ENCODE results near the gene PINLYP.
A peak's percentile ranks its signal among the peaks of the same experiment; 100 is the strongest.

The PINLYP gene

DNA sequence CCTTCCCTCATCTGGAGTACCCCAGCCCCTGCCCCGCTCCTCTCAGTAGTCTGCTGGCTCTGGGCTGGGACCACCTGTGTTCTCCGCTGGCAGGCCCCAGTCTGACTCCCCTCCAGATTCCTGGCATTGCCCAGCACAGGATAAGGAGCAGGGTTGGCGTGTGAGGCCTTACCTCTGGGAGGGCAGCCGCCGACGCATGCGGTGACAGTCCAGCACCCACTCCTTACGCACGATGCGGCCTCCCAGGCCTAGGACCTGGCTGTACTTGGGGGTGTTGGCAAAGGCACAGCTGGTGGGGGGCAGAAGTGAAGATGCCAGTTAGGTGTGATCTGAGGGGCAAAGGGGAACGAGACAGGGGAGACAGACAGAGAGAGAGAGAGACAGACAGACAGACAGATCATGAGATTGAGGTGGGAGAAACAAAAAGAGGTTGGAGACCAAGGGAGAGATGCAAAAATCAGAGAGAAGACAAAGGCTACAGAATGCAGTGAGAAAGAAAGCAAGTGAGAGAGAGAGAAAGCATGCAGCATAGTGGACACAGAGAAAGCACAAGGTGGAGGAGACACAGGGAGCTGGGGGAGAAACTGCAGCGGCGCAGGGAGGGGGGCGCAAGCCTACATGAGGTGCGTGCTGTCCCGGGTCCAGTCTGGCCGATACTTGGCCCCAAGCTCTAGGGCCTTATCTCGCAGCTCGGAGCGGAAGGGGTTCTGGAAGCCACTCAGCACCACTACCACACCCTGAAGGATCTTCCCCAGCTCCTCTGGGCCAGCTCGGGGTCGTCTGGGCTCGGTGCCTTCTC is 24.0 kb upstream of the PINLYP start:
- no peak for DNase-seq

DNA sequence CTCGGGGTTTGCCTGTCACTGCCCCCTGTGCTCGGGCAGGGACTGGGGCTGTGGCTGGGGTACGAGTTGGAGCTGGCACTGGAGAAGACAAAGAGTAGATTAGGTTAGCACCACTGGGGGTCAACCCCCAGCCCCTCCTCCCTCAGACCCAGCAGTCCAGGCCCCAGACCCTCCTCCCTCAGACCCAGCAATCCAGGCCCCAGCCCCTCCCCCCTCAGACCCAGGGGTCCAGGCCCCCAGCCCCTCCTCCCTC is 23.5 kb upstream of the PINLYP start:
- no peak for DNase-seq

DNA sequence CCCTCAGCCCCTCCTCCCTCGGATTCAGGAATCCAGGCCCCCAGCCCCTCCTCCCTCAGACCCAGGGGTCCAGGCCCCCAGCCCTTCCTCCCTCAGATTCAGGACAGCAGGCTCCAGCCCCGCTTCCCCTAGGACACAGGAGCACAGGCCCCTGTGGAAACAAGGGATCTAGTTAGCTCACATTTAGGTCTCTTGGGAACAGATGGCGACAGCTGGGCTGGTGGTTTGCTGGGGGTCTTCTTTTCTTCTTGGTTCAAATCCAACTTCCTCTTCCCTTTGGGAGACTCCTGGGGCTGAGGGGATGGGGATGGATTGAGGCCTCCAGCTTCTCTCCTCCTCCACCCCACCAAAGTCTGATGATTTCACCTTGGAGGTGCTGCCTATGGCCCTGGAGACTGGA is 23.0 kb upstream of the PINLYP start:
- no peak for DNase-seq

DNA sequence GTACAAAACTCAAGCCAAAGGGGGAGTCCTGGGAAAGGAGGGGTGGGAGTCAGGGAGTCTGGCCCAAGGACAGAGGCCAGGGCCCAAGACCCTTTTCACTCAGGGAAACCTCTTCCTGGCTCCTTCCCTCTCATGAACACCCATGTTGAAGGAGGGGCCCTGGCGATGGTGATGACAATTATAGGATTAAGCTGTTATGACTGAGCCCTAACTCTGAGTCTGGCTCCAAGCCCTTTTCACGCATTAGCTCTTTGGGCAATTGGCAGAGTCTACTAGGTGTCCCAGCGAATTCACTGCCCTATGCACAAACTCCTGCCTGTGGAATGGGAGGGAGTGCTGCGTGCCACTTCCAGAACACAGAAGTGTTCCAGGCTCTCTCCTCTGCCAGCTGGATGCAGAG is 21.9 kb upstream of the PINLYP start:
- DNase-seq, result no peak

DNA sequence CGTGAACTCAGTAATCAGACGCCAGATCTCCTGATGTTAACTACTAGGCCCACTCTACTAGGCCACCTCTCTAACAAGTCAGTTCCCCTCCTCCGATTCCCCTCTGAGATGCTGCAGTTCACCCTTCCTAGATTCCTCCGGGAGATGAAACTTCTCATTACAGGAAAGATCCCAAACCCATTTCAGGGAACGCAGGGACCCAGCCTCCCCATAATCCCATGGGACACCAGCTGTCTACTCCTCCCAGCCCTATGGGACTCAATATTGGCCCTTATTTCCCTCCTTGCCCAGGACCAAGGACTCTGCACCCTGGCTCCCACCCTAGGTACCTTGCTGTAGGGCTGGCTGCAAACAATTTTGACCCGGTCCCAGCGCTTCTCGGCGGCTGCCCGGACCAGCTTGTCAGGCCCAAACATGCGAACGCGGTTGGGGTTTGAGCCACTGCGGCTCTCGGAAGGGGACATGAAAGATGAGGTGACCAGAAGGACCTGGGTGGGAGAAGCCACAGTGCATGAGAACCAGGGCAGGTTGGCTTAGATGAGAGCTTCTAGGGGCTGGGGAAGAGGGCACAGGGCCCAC is 21.2 kb upstream of the PINLYP start:
- DNase-seq, result no peak

DNA sequence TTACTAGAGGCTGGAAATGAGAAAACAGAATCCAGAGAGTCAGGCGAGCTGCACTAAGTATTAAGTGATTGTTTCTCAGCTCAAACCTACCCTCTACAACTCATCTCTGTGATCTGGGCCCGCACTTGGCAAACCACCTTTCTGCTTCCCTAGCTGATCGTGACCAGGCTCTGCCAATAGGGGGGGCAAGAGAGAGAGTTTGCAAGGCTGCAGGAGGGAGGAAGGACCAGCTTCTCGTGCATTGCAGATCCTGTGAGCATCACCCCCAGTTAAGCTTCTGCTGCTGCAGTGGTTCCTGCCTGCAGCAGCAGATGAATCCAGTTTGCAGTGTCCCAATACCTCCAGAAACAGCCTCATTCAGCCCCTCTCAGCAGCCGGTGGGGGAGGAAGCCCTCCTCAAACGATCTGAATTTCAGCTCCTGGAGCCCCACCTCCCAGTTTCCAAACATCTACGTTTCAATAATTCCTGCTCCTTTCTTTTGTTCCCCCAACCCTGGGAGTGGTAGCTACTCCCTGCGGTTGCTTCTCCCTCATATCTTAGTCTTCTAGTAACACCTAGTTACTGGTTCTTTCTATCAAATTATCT is 20.3 kb upstream of the PINLYP start:
- DNase-seq, result peak; percentile 25

DNA sequence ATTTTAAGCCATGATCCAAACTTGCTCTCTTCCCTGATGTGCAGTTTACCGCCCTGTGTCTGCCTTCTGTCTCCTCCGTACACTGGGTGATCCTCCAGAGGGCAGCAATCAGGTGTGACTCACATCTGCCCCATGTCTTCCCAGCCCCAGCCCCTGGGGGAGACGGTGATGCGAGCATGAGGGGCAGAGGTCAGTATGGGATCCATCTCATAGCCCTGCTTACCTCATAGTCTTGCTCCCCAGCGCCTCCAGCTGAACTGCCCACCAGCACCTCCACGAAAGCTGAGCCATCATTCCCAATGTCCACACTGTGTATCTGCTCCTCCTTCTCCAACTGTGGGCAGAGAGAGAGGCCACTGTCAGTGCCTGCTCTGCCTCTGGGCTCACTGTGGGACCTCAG is 14.9 kb upstream of the PINLYP start:
- no peak for DNase-seq

DNA sequence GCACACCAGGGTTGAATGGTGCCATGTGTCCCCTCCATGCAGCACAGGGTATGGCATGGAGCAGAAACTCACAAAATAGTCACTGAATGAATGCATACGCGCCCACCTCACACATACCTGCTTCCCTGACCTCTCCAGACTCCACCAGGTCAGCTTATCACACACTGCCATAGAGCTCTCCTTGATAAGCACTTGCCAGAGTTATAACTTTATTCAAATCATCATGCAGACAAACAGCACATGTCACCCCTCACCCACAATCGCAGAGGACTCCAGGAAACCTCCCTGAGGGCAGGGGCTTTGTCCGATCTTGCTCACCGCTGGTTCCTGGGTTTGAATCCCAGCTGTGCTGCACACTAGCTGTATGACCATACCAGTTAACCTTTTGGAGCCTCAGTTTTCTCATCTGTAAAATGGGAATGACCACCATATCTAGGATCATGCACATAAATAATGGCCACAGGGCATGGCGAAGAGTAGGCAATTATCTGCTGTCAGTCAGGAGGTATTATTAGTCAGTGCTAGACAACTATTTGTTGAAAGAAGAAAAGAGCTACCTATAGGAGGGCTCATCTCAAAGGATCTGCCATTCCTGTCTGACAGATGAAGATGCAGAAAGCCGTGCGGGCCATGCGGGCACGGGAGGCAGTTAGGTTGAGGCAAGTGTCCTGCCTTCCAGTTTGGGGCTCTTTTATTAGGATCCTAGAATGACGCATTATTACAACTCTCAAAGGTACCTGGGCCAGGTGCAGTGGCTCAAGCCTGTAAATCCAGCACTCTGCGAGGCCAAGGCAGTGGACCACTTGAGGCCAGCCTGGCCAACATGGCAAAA is 14.2 kb upstream of the PINLYP start:
- DNase-seq, result no peak

DNA sequence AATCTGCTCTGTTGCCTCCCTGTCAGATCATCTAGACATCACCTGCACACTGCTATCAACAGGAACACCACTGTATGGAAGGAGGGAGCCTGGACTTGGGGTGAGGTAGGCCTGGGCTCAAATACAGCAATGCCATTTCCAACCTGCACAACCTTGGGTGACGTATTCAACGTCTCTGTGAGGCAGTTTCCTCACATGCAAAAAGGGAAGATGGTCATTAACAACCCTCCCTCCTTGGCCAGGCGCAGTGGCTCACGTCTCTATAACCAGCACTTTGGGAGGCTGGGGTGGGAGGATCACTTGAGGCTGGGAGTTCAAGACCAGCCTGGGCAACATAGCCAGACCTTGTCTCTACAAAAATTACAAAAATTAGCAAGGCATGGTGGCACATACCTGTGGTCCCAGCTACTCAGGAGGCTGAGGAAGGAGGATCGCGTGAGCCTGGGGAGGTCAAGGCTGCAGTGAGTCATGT is 13.3 kb upstream of the PINLYP start:
- no peak for DNase-seq

DNA sequence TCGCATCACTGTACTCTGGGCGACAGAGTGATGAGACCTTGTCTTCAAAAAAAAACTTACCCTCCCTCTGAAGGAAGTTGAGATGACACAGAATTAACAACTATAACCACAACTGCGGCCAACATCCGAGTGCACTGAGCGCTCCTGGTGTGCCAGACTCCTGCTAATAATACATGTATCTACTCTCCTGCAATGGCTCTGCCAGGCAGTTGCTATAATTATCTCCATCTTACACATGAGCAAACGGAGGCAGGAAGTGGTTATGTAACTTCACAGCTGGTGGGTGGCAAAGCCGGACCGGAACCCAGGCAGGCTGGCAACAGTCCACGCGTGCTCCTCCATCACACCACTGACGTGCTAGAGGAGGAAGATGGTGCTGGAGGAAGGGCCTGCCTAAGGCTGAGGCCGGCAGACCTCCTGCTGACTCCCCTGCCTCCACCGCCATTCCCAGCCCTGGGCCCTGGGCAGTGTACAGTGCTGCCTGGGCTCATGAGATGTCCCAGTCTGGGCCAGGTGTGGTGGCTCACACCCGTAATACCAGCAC is 12.8 kb upstream of the PINLYP start:
- DNase-seq, result peak; percentile 11

DNA sequence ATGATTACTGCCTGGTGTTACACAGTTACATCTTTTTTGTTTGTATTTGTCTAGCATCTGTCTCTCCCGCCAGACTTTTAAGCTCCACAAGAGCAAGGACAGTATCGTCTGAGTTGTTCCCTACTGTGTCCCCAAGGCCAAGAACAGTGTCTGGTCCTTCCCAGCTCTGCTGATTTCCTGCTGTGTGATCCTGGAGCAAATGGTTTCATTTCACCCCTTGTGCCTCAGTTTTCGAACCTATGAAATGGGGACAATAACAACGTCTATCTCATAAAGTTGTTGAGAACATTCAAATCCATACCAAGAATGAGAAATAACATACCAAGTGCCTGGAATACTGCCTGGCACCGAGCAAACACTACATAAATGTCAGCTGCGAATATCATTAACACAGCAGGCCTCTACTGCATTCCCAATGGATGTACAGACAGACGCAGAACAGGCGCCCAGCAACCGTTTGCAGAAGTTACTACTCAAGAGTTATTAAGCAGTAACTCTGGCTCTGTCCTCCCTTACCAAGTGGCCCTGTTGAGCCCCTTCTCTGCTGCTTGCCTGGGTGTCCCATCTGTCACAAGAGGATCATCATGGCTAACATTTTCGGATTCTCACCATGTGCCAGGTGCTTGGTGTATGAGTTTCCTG is 11.7 kb upstream of the PINLYP start:
- DNase-seq, result no peak

DNA sequence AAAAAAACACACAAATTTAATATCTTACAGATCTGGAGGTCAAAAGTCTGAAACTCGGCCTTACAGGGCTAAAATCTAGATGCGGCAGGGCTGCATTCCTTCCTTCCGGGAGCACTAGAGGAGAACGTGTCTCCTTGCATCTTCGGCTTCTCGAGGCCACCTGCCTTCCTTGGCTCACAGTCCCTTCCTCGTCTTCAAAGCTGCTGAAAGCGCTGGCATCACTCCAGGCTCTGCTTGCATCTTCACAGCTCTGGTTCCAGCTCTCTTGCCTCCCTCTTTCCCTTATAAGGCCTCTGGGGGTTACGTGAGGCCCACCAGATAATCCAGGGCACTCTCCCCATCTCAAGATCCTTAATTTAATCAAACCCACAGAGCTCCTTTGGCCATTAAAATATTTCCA is 10.8 kb upstream of the PINLYP start:
- no peak for DNase-seq

DNA sequence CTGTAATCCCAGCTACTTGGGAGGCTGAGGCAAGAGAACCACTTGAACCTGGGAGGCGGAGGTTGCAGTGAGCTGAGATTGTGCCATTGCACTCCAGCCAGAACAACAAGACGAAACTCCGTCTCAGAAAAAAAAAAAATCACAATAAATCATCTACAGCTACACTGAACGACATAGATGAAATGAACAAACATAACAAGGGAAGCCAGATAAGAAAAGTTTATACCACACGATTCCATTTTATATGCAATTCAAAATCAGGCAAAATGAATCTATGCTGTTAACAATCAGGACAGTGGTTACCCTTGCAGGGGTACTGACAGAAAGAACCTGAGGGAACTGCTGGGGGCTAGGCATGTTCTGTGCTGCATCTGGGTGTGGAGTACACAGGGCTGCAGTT is 5.9 kb upstream of the PINLYP start:
- DNase-seq, result no peak

DNA sequence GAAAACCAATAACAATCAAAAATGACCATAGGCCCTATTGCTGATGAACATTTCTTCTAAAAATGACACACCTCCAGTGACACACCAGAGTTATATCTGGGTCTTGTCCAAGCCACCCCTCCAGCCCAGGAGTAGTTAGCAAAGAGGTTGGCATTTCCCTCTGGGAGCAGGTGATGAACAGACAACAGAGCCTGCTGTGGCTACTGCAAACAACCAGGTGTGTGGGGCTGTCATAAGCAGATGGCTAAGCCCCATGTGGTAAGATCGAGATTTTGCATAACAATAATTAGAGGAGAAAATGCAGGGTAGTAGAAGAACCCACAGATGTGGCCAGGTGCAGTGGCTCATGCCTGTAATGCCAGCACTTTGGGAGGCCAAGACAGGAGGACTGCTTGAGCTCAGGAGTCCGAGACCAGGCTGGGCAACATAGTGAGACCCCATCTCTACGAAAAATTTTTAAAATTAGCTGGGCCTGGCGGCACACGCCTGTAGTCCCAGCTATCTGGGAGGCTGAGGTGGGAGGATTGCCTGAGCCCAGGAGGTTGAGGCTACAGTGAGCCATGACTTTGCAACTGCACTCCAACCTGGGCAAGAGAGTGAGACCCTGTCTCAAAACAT is 5.3 kb upstream of the PINLYP start:
- DNase-seq, result no peak

DNA sequence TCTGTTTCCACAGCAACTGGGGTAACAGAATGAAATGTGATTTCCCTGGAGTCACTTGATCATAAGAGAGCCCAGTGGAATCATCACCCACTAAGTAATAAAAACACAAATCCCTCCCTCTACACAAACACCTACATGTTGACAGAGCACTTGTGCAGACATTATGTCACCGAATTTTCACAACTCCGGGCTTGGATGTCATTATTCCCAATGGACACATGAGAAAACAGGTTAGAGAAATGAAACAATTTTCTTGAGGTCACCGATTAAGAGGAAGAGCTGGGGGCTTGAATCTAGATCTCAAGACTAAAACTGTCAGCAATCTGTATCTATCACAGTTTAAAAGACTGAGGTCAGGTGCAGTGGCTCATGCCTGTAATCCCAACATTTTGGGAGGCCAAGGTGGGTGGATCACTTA is 3.4 kb upstream of the PINLYP start:
- peak; percentile 7 for DNase-seq

DNA sequence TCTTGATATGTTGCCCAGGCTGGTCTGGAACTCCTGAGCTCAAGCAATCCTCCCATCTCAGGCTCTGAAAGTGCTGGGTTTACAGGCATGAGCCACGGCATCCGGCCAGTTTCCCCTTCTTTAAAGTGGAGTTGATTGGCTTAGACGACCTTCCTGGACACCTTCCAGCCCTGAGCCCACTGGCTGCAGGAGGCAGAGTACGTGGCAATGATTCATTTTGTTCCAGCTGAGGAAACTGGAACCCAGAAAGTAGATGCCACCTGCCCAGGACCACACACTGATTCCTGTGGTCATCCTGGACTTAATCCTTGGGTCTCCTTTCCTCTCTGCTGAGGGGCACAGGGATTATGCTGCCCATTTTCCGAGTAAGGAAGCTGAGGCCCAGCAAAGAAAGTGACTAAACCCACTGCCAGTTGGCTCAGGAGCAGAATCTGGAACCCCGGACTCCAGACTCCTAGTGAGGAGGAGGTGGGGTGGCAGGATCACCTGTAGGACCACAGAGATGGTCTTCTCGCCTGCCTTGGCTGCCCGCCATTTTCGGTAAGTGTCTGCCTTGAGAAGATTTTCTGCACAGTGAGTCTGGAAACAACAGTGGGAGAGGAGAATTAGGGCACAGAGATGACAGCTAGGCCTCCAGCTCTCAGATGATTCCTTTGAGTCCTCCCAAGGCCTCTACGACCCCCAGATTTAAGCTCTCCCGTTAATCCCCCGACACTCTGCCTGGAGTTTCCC is 1.0 kb upstream of the PINLYP start:
- no peak for DNase-seq

DNA sequence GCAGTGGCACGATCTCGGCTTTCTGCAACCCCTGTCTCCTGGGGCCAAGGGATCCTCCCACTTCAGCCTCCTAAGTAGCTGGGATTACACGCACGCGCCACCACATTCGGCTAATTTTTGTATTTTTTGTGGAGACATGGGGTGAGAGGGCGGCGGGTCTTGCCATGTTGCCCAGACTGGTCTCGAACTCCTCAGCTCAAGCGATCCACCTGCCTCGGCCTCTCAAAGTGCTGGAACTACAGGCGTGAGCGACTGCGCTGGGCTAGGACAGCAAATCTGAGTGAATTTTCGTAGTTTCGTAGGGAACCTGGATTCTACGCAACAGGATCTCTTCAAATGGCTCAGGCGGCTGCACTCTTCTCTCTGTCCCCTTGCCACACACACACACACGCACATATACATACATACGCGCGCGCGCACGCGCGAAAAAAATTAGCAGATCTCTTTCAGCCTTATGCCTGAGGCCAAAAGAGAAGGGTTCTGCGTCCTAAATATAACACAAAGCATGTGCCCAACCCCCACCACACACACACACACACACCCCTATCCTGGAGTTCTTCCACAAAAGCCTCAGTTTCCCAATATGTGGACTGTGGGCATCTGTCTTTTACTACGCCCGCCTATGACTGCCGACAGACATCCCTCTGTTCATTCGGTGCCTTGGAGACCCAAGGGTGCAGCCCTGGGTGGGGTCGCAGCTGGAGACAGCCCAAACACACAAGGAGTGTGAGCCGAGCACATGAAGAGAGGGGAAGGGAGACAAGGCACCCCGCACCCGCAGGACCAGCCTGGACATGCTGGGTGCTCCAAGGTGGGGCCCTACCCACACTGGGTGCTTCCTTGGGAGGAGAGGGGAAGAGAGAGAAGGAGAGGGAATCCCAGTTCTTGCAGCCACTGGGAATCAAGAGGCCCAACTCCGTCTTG is 616 bp downstream of the PINLYP start:
- peak; percentile 53 for DNase-seq

DNA sequence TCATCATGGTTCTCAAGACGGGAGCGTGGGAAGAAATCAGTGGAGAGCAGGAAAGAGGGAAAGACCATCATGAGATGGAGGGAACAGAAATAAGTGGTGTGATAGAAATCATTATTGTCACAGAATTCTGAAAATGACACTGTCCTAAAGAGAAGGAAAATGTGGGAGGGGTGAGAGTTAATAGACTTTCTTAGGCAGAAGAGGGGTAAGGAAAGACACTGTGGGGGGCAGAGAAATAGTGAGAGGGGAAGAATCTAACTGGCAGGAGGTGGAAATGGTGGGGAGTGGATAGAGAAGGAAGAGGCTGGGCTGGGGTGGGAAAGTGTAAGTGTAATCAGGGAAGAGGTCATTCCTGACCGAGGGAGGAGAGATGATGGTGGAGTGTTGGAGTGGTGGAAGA is 3.2 kb downstream of the PINLYP start:
- no peak for DNase-seq

DNA sequence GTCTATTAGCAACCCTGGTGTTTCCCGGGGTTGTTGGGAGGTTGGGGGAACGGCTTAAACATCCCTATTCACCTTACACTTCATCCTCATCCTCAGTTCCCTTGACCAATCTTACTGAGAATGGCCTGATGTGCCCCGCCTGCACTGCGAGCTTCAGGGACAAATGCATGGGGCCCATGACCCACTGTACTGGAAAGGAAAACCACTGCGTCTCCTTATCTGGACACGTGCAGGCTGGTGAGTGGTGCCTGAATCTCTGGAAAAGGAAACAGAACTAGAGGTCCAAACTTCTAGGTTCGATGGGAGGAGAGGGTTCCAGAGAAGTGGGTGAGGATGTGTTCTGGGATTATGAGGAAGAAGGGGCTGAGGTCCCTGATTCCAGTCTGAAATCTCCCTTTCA is 5.9 kb downstream of the PINLYP start:
- DNase-seq, result no peak

DNA sequence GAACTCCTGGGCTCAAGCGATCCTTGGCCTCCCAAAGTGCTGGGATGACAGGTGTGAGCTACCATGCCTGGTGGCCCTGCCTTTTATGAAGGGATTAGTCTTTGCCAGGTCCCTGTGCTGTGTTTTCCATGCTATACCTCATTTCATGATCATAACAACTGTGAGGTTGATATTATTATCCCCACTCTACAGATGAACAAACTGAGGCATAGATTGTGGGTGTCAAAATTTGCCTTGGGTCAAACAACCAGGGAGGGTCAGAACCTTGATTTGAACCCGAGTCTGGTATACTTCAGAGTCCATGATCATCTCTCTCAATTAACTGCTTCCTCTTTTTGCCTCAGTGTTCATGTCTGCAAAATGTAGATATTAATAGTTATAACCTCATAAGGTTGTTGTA is 6.9 kb downstream of the PINLYP start:
- no peak for DNase-seq

DNA sequence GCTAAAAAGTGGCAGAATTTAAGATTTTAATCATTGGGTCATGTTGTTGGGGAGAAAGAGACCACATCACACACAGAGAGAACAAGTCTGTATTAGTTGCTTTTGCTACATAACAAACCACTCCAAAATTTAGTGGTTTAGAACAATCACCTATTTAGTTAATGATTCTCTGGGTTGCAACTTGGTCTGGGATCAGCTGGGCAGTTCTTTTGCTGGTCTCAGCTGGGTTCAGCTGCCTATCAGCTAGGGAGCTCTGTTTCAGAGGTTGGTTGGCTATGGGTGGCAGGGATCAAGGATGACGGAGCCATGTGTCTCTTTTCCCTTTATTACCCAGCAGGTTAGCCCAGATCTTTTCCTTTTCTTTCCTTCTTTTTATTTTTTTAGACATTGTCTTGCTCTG is 8.9 kb downstream of the PINLYP start:
- DNase-seq, result no peak

Data from NCI-H1092 treated with DMSO at 0.1 percent for 48 hours (cell line).